Retinal pigment epithelial cell (primary cell): Measurements from ENCODE around the gene CFAP107.

ENCODE experiments used
- DNase-seq: peaks from one replicate; pipeline ENCODE4 v3.0.0-alpha.2; 2010; ENCODE audit warnings: low read depth
- H3K4me3 ChIP-seq: 2 replicates; pipeline ENCODE4 v1.5.1; 2011; ENCODE audit warnings: mild to moderate bottlenecking, low read length, control low read depth, moderate library complexity
- TF ChIP-seq, protein P1 (sequence below): conservative IDR thresholded peaks from 2 replicates; pipeline ENCODE4 v1.5.1; 2011; ENCODE audit warnings: low read depth, low read length, control low read depth, inconsistent platforms

The CFAP107 gene

DNA sequence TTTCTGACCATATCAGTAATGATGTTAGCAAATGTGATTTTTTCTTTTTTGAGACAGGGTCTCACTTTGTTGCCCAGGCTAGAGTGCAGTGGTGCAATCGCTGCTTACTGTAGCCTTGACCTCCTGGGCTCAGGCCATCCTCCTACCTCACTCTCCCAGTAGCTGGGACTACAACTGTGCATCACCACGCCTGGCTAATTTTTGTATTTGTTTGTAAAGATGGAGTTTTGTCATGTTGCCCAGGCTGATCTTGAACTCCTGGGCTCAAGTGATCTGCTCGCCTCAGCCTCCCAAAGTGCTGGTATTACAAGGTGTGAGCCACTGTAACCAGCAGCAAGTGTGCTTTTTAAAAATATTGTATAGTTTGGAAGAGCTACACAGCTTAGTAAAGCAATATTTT lies 4.1 kb upstream of the CFAP107 start:
- H3K4me3 ChIP-seq = no peak overlapping the region
- DNase-seq = no peak
- TF ChIP-seq, protein P1, sequence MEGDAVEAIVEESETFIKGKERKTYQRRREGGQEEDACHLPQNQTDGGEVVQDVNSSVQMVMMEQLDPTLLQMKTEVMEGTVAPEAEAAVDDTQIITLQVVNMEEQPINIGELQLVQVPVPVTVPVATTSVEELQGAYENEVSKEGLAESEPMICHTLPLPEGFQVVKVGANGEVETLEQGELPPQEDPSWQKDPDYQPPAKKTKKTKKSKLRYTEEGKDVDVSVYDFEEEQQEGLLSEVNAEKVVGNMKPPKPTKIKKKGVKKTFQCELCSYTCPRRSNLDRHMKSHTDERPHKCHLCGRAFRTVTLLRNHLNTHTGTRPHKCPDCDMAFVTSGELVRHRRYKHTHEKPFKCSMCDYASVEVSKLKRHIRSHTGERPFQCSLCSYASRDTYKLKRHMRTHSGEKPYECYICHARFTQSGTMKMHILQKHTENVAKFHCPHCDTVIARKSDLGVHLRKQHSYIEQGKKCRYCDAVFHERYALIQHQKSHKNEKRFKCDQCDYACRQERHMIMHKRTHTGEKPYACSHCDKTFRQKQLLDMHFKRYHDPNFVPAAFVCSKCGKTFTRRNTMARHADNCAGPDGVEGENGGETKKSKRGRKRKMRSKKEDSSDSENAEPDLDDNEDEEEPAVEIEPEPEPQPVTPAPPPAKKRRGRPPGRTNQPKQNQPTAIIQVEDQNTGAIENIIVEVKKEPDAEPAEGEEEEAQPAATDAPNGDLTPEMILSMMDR = no peak

DNA sequence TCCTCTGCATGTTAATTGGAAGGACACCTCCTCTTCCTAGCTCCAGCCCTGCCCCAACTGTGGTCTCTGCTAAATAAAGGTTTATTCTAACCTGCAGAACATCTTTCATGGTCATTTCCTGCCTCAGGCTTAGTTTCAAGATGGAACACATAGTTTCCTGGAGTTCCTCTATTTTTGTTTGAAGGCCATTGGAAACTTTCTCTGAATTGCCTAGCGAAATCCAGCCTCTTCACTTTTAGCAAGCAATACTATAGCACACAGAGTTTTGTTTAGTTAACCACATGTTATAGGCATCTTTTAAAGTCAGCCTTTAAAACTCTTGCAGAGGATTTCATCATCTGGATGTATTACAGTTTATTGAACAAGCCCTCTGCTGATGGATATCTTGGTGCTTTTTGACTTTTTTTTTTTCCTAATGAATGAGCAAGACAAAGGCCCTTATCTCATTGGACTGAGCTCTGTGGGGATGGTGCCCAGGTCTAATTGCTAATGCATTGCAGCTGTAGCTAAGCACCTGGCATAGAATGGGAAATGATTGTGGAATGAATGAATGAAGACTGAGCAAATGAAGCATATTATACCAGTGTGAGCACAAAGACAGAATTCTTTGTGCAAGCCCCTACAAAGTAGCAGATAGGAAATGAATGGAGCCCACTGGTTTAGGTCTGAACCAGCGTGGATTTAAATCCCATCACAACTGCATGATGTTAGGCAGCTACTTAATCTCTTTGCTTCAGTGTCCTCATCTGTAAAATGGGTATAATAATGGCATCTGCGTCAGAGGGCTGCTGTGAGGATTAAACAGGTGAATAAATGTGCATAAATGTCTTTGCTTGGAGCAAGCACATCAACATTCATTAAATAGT lies 641 bp upstream of the CFAP107 start:
- TF ChIP-seq, protein P1 = no peak
- H3K4me3 ChIP-seq = no peak overlapping the region
- no peak for DNase-seq

DNA sequence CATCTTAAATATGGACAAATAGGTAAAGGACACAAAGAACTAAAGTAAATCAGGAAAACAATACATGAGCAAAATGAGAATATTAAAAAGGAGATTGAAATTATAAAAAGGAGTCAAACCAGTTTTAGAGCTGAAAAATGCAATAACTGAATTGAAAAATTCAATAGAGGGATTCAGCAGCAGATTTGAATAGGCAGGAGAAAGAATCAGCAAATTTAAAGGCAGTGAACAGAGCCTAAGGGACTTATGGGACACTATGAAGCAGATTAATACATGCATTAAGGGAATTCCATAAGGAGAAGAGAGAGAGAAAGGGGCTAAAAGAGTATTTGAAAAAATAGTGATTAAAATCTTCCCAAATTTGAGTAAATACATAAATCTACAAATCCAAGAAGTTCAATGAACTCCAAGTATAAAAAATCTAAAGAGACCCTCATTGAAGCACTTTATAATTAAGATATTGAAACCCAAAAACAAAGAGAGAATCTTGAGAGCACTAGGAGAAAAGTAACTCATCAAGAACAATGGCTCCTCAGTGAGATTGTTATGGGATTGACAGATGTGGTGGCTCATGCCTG lies 2.9 kb downstream of the CFAP107 start:
- no peak for DNase-seq
- H3K4me3 ChIP-seq = no peak overlapping the region
- TF ChIP-seq, protein P1 = no peak

DNA sequence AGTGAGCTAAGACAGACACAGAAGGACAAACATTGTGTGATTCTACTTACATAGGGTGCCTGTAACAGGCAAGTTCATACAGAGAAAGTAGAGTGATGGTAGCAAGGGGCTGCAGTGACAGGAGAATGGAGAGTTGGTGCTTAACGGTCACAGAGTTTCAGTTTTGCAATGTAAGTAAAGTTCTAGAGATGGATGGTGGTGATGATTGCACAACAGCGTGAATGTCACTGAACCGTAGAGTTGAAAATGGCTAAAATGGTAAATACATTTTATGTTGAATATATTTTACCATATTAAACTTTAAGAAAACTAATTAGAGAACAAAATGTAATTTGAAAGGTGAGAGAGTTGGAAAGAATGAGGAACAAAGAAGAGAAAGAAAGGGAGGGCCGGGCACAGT lies 8.7 kb downstream of the CFAP107 start:
- TF ChIP-seq, protein P1 = no peak
- DNase-seq = no peak
- no peak overlapping the region for H3K4me3 ChIP-seq

DNA sequence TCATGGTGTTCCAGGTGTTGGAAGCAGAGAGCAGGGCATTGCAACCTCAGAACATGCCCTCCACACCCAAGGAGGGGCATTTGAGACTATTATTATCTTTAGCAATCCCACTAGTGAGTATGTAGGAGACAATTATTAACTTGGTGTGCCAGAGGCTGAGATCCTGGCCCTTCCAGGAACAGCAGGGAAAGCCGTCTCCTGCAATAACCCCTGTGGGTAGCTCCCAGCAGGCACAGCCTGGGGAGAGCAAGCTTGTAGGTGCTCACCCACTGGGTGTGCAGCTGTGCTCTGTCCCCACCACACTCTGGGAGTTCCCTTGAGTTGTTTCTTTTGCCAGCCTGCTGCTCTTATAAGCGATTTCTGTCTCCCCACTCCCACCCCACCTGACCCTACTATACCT lies 10.3 kb downstream of the CFAP107 start:
- DNase-seq = no peak
- TF ChIP-seq, protein P1 = no peak
- no peak overlapping the region for H3K4me3 ChIP-seq

DNA sequence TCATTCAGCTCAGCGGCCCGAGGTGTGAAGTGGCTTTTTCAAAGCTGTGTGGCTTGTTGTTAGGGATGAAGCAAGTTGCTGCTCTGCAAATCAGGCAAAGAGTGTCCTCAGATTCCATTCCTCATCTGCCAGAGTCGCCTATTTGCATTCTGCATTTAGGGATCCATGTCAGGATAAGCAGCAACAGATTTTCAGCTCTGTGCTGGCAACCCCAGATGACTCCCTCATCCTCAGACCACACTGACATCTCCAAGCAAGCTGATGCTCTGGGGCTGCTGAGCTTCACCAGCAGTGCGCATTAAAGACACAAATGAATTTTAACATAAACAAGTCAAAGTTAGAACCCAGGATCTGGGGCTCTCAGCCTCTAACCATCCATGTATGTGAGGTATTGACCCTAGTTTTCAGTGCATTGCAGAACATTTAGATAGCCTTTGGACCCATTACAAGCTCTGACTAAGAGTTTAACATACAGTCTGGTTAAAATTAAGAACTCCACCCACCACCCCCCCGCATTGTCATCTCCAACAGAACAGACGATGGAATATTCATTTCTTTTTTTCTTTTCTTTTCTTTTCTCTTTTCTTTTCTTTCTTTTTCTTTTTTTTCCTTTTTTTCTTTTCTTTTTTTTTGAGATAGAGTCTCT lies 10.9 kb downstream of the CFAP107 start:
- no peak overlapping the region for H3K4me3 ChIP-seq
- DNase-seq = no peak
- TF ChIP-seq, protein P1 = no peak
